ENCODE data around the gene NTN4.

GRCh38 chr12:95836185-95836609 is 45.6 kb upstream of the NTN4 start:
- TF ChIP-seq, protein P1, sequence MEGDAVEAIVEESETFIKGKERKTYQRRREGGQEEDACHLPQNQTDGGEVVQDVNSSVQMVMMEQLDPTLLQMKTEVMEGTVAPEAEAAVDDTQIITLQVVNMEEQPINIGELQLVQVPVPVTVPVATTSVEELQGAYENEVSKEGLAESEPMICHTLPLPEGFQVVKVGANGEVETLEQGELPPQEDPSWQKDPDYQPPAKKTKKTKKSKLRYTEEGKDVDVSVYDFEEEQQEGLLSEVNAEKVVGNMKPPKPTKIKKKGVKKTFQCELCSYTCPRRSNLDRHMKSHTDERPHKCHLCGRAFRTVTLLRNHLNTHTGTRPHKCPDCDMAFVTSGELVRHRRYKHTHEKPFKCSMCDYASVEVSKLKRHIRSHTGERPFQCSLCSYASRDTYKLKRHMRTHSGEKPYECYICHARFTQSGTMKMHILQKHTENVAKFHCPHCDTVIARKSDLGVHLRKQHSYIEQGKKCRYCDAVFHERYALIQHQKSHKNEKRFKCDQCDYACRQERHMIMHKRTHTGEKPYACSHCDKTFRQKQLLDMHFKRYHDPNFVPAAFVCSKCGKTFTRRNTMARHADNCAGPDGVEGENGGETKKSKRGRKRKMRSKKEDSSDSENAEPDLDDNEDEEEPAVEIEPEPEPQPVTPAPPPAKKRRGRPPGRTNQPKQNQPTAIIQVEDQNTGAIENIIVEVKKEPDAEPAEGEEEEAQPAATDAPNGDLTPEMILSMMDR (optimal IDR thresholded peaks at IDR 0.05 in 1 of 3, IDR thresholded peaks at IDR 0.05 in 1 of 3, conservative IDR thresholded peaks at IDR 0.05 in 1 of 3; ENCODE audit: extremely low read depth in 1 of 3, insufficient read depth in 2 of 3, low read length in 3 of 3), result no peak
- no peak for TF ChIP-seq EZH2 (IDR thresholded peaks at IDR 0.05; ENCODE audit: low read length)
